H1 (cell line): ENCODE results near the gene ATP11C. TPM values are rescaled to one million over a fixed set of nuclear protein-coding genes. Genes with fewer than 3 reads are reported as not detected.

Experiments
- CTCF ChIA-PET: fragments of 300-600 bp; sonication (Branson Sonifier 250); formaldehyde crosslinking; loops from one replicate; lab custom pipeline; 2021; ENCODE audit not compliant: partially characterized antibody; lab: Charles Lee
- POLR2A ChIA-PET: fragments of 300-600 bp; sonication (Branson Sonifier 250); formaldehyde crosslinking; loops from one replicate; lab custom pipeline; 2021; ENCODE audit warnings: inconsistent platforms; ENCODE audit not compliant: partially characterized antibody; lab: Charles Lee
- DNase-seq, 2 experiments: peaks; one replicate each; pipeline versions ENCODE4 v3.0.0 to v3.0.0-alpha.2; 2010 to 2022; ENCODE audit warnings: low spot score in 2 of 2, low read depth in 1 of 2, mixed read lengths in 1 of 2
- FAIRE-seq: peaks from 2 replicates; lab custom pipeline; 2011; peaks lifted over from hg19 to GRCh38; lab: Jason Lieb, UNC
- H2AFZ ChIP-seq: 2 replicates; pipeline ENCODE4 v1.8.1; 2012; ENCODE audit warnings: low read length, inconsistent platforms
- H2AK5ac ChIP-seq: 2 replicates; pipeline ENCODE4 v1.6.1; 2013; ENCODE audit warnings: low read depth, low read length
- H2BK120ac ChIP-seq: replicated peaks from 2 replicates; pipeline ENCODE3; 2013; ENCODE audit warnings: low read depth, low read length, inconsistent platforms
- H2BK12ac ChIP-seq: 2 replicates; pipeline ENCODE4 v1.6.1; 2013; ENCODE audit warnings: low read depth, low read length
- H2BK15ac ChIP-seq: 2 replicates; pipeline ENCODE4 v1.6.1; 2013; ENCODE audit warnings: low read length
- H2BK20ac ChIP-seq: 2 replicates; pipeline ENCODE4 v1.6.1; 2013; ENCODE audit warnings: low read length
- H2BK5ac ChIP-seq: 2 replicates; pipeline ENCODE4 v1.6.1; 2013; ENCODE audit warnings: low read depth, low read length
- H3K14ac ChIP-seq: 2 replicates; pipeline ENCODE4 v1.6.1; 2013; ENCODE audit warnings: inconsistent platforms; ENCODE audit not compliant: insufficient read length
- H3K18ac ChIP-seq: 2 replicates; pipeline ENCODE4 v1.6.1; 2013; ENCODE audit warnings: low read length; ENCODE audit errors: extremely low read depth
- H3K23ac ChIP-seq: 2 replicates; pipeline ENCODE4 v1.6.1; 2013; ENCODE audit warnings: inconsistent platforms; ENCODE audit not compliant: insufficient read length
- H3K23me2 ChIP-seq: 2 replicates; pipeline ENCODE4 v1.6.1; 2013; ENCODE audit warnings: low read depth, low read length
- H3K27ac ChIP-seq: 2 replicates; pipeline ENCODE4 v1.6.1; 2011; ENCODE audit warnings: low read depth, low read length, inconsistent platforms
- H3K27me3 ChIP-seq, 4 experiments: replicated peaks in 1 of 4; 1 replicate in 1 of 4; 2 replicates in 3 of 4; pipeline versions ENCODE4 v1.6.1 to v1.8.1; 2011 to 2013; ENCODE audit warnings: low read length in 3 of 4, mild to moderate bottlenecking in 3 of 4, inconsistent platforms in 2 of 4, mixed read lengths in 2 of 4, moderate library complexity in 1 of 4; ENCODE audit not compliant: control insufficient read depth in 3 of 4, insufficient read depth in 3 of 4; ENCODE audit errors: extremely low read depth in 1 of 4
- H3K36me3 ChIP-seq, 4 experiments: 2 replicates each; pipeline versions ENCODE4 v1.6.1 to v1.8.1; 2011 to 2013; ENCODE audit warnings: mild to moderate bottlenecking in 4 of 4, low read length in 3 of 4, moderate library complexity in 2 of 4, control low read depth in 1 of 4, inconsistent platforms in 1 of 4; ENCODE audit not compliant: insufficient read depth in 4 of 4, control insufficient read depth in 2 of 4
- H3K4ac ChIP-seq: replicated peaks from 2 replicates; pipeline ENCODE3; 2013; ENCODE audit warnings: low read length, low read depth, mixed read lengths, inconsistent platforms; ENCODE audit not compliant: insufficient read length
- H3K4me1 ChIP-seq, 4 experiments: replicated peaks in 1 of 4; 1 replicate in 1 of 4; 2 replicates in 3 of 4; pipeline versions ENCODE4 v1.6.1 to v1.8.1; 2011 to 2013; ENCODE audit warnings: low read length in 3 of 4, inconsistent platforms in 2 of 4, mixed read lengths in 1 of 4; ENCODE audit not compliant: insufficient read depth in 4 of 4, control insufficient read depth in 3 of 4
- H3K4me2 ChIP-seq, 2 experiments: 2 replicates each; pipeline versions ENCODE4 v1.6.1 to v1.8.1; 2011 to 2013; ENCODE audit warnings: low read depth in 2 of 2, low read length in 2 of 2, control low read depth in 1 of 2, inconsistent platforms in 1 of 2, mild to moderate bottlenecking in 1 of 2; ENCODE audit not compliant: insufficient read depth in 1 of 2
- H3K4me3 ChIP-seq, 4 experiments: fragments of 200-600, 300-600 bp in 1 of 4; sonication (generic), shearing (Covaris generic), sonication (Bioruptor Twin) in 1 of 4; 2 replicates each; pipeline versions ENCODE4 v1.5.1 to v1.8.1; 2011 to 2016; ENCODE audit warnings: low read length in 4 of 4, low read depth in 3 of 4, control low read depth in 2 of 4, inconsistent platforms in 2 of 4, mild to moderate bottlenecking in 2 of 4, mixed read lengths in 1 of 4, moderate library complexity in 1 of 4; ENCODE audit not compliant: insufficient read depth in 2 of 4; ENCODE audit errors: extremely low read depth in 1 of 4
- H3K56ac ChIP-seq: replicated peaks from 2 replicates; pipeline ENCODE3; 2013; ENCODE audit warnings: low read depth, mild to moderate bottlenecking, mixed read lengths, low read length, inconsistent platforms; ENCODE audit not compliant: insufficient read length
- H3K79me1 ChIP-seq: 2 replicates; pipeline ENCODE4 v1.6.1; 2013; ENCODE audit warnings: low read depth, low read length, control low read depth
- H3K79me2 ChIP-seq, 2 experiments: 2 replicates each; pipeline versions ENCODE4 v1.6.1 to v1.8.1; 2012 to 2013; ENCODE audit warnings: low read length in 2 of 2, mild to moderate bottlenecking in 2 of 2, inconsistent platforms in 1 of 2; ENCODE audit not compliant: insufficient read depth in 2 of 2, control insufficient read depth in 1 of 2
- H3K9ac ChIP-seq, 4 experiments: replicated peaks in 1 of 4; 1 replicate in 1 of 4; 2 replicates in 3 of 4; pipeline versions ENCODE4 v1.6.1 to v1.8.1; 2011 to 2013; ENCODE audit warnings: low read depth in 3 of 4, low read length in 3 of 4, control low read depth in 2 of 4, mild to moderate bottlenecking in 2 of 4, moderate library complexity in 2 of 4, inconsistent platforms in 1 of 4; ENCODE audit errors: extremely low read depth in 1 of 4
- H3K9me3 ChIP-seq, 2 experiments: 2 replicates each; pipeline versions ENCODE4 v1.6.1 to v1.8.1; 2012 to 2013; ENCODE audit warnings: mild to moderate bottlenecking in 2 of 2, moderate library complexity in 2 of 2, control low read depth in 1 of 2, inconsistent platforms in 1 of 2, low read depth in 1 of 2, low read length in 1 of 2, mixed read lengths in 1 of 2; ENCODE audit not compliant: insufficient read depth in 2 of 2
- H4K20me1 ChIP-seq, 2 experiments: replicated peaks in 1 of 2; 2 replicates each; pipeline versions ENCODE3 to v1.8.1; 2011 to 2013; ENCODE audit warnings: inconsistent platforms in 2 of 2, low read length in 2 of 2, mild to moderate bottlenecking in 1 of 2; ENCODE audit not compliant: insufficient read depth in 2 of 2, control insufficient read depth in 1 of 2
- H4K5ac ChIP-seq: 2 replicates; pipeline ENCODE4 v1.6.1; 2013; ENCODE audit warnings: low read length, low read depth, mixed read lengths, inconsistent platforms; ENCODE audit not compliant: insufficient read length
- H4K8ac ChIP-seq: 2 replicates; pipeline ENCODE4 v1.8.0; 2013; ENCODE audit warnings: mild to moderate bottlenecking, moderate library complexity, low read length, inconsistent platforms; ENCODE audit not compliant: insufficient read depth; ENCODE audit errors: extremely low read depth
- H4K91ac ChIP-seq: replicated peaks from 2 replicates; pipeline ENCODE3; 2013; ENCODE audit warnings: low read length, mixed read lengths, inconsistent platforms; ENCODE audit not compliant: insufficient read length
- BCL11A ChIP-seq, 2 experiments: IDR thresholded peaks; one replicate each; pipeline ENCODE4 v1.6.1; 2011; ENCODE audit warnings: low read depth in 2 of 2, low read length in 2 of 2, mild to moderate bottlenecking in 2 of 2
- CHD1 ChIP-seq: IDR thresholded peaks from 2 replicates; pipeline ENCODE4 v1.6.1; 2012; ENCODE audit warnings: low read depth, low read length, improper control_type of control experiment
- PHF8 ChIP-seq: fragments of 200-600 bp; sonication (generic); conservative IDR thresholded peaks from 2 replicates; pipeline ENCODE4 v1.7.1; 2012; ENCODE audit warnings: low read depth, mild to moderate bottlenecking, inconsistent platforms, low read length, moderate library complexity
- RAD21 ChIP-seq, 2 experiments: IDR thresholded peaks in 1 of 2; conservative IDR thresholded peaks in 1 of 2; 2 replicates each; pipeline ENCODE4 v1.6.1; 2011; ENCODE audit warnings: low read depth in 2 of 2, low read length in 2 of 2, improper control_type of control experiment in 1 of 2, inconsistent platforms in 1 of 2, mild to moderate bottlenecking in 1 of 2, moderate library complexity in 1 of 2
- WGBS, 2 experiments: shearing (Covaris generic) in 1 of 2; methylation state at CpG; one replicate each; pipeline versions ENCODE4 v1.1.6 to v1.1.7; 2013 to 2015; ENCODE audit warnings: low lambda C conversion rate in 2 of 2, mixed read lengths in 2 of 2, inconsistent platforms in 1 of 2, low coverage in 1 of 2, missing lambda C conversion rate in 1 of 2; ENCODE audit not compliant: insufficient replicate concordance in 2 of 2, insufficient coverage in 1 of 2, insufficient read length in 1 of 2; ENCODE audit errors: extremely low coverage in 1 of 2, missing lambda C conversion rate in 1 of 2; 5-methylcytosine and 5-hydroxymethylcytosine counted together
- polyA plus RNA-seq, 7 experiments: library from polyadenylated mRNA; depleted of rRNA in 3 of 7; stranded (reverse) in 5 of 7; unstranded in 2 of 7; fragments of >200 nt in 5 of 7; fragments of 200-250 nt in 2 of 7; gene quantifications; 1 replicate in 5 of 7; 2 replicates in 1 of 7; 4 replicates in 1 of 7; pipeline versions ENCODE4 v1.2.1 to v1.2.3, GENCODE V29; 2011 to 2013; ENCODE audit warnings: missing spikeins in 2 of 7, mixed read lengths in 2 of 7
- total RNA-seq: library from RNA; stranded (reverse); fragmentation: NEBNext Ultra II Directional; extraction: Animal tissue kit (Norgen Biotek cat#: 25700); gene quantifications from 2 replicates; pipeline ENCODE4 v1.2.1, GENCODE V29; 2021

ATP11C gene
- total and polyA plus RNA-seq, 2 of the 8 experiments (the other 6 are each of a cell fraction or from before 2014, with no cell fraction given): 14.7 to 52.1 TPM

DNA sequence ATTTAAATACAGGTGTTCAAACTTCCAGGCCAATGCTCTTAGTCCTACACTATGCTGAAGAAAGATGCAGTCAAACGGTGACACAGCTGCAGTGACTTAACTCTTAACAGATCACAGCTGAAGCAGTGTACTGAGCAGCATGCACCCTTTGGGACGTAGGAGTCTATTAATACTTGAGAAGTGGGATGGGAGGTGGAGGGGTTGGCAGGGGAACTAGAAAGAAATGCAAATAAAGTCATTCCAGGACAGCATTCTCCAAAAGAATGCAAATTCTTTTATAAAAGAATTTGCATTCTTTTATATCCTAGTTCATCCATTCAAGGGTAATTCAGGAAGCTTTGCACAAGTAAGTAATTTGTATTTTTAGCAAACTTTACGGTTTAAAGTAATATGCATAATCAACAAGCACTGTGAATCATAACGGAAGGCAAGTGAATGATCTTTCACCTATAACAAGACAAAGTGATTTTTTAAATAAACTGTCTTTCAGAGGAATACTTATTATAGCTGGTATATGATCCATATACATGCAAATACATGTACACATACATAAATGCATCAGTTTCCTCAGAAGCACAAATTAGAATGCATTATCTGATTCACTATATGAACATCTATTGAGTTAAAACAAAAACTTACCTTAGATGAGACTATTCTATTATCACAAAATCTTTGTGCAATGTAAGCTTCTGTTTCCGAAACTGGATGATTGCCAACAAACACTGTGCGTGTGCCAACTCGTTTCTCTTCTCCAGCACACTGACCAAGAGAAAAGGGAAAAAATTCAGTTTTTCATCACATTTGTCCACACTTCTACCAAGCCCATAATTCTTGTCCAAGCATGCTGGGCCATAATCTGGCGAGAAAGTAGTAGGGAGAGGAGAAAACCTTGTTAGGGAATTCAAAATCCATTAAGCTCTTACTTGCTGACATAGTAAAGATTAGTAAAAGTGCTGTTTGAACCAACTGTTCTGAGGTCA lies 106.5 kb downstream of the ATP11C start:
- no peak for FAIRE-seq
- 67% methylated on average over 8 of the region's 8 CpGs; no CpG with 5 or more reads in 1 of the 2 experiments for WGBS, 2 experiments
- TF ChIP-seq PHF8 (no peak), CHD1 (no peak), RAD21 (IDR thresholded peaks at IDR 0.05 in 1 of 2, conservative IDR thresholded peaks at IDR 0.05 in 1 of 2; ENCODE audit: low read depth in 2 of 2, low read length in 2 of 2) (no peak), BCL11A (IDR thresholded peaks at IDR 0.05; ENCODE audit: low read depth in 2 of 2, low read length in 2 of 2) (no peak)

More for the DNA sequence above, 106.5 kb downstream of the ATP11C start:
- Histone ChIP-seq H3K23me2 (no peaks in the 10 kb centered on the region), H2AFZ (no peak overlapping the region), H4K8ac (no peak overlapping the region), H3K4me2 (no peak overlapping the region; a peak in 1 of 4 replicates), H3K4ac (no peak overlapping the region), H4K91ac (no peak overlapping the region), H3K4me1 (peaks cover 0 to 22% (median 7%) of the 10 kb centered on the region in 4 experiments; a peak in 4 of 7 replicates), H2BK12ac (no peak overlapping the region), H3K36me3 (no peaks in the 10 kb centered on the region), H3K79me2 (peaks cover 0 to 34% of the 10 kb centered on the region in 2 experiments; a peak in 2 of 4 replicates), H2BK120ac (no peak overlapping the region), H3K23ac (no peak overlapping the region), H3K9me3 (no peaks in the 10 kb centered on the region), H3K79me1 (no peaks in the 10 kb centered on the region), H3K18ac (no peak overlapping the region), H3K56ac (no peak overlapping the region), H4K5ac (no peak overlapping the region), H2BK5ac (no peak overlapping the region), H2BK20ac (no peak overlapping the region), H3K9ac (no peak overlapping the region), H3K27me3 (no peaks in the 10 kb centered on the region), H4K20me1 (no peaks in the 10 kb centered on the region), H3K4me3 (no peak overlapping the region), H3K14ac (no peak overlapping the region), H2AK5ac (no peak overlapping the region), H3K27ac (no peak overlapping the region), H2BK15ac (no peak overlapping the region)
- ChIA-PET POLR2A (no interaction called here), CTCF (no interaction called here)
- DNase-seq: no peak
